SK-N-SH treated with all-trans-retinoic acid at 6 μM for 48 hours (cell line): ENCODE data around the gene PSORS1C1.

Experiments used
- ATAC-seq: fragments of 200-7000 bp; cut with Tn5 transposase; 3 replicates; pipeline ENCODE4 v1.9.1; 2020; ENCODE audit warnings: mild to moderate bottlenecking, moderate library complexity
- BACH2 ChIP-seq: fragments of 250-450 bp; sonication (Bioruptor Pico); IDR thresholded peaks from 2 replicates; pipeline ENCODE4 v1.9.0; 2021; ENCODE audit warnings: mild to moderate bottlenecking, borderline replicate concordance
- CSDC2 ChIP-seq: fragments of 250-450 bp; sonication (Bioruptor Pico); IDR thresholded peaks from 2 replicates; pipeline ENCODE4 v1.5.0; 2020; ENCODE audit warnings: mild to moderate bottlenecking, moderate library complexity
- ESRRG ChIP-seq: fragments of 250-450 bp; sonication (Bioruptor Pico); IDR thresholded peaks from 2 replicates; pipeline ENCODE4 v1.6.1; 2021; ENCODE audit warnings: mild to moderate bottlenecking
- GLIS3 ChIP-seq: fragments of 250-450 bp; sonication (Bioruptor Pico); IDR thresholded peaks from 2 replicates; pipeline ENCODE4 v1.5.0; 2020; ENCODE audit warnings: mild to moderate bottlenecking, moderate library complexity
- ISL1 ChIP-seq: fragments of 250-450 bp; sonication (Bioruptor Pico); IDR thresholded peaks from 2 replicates; pipeline ENCODE4 v2.1.2; 2022; ENCODE audit warnings: mild to moderate bottlenecking, moderate library complexity
- OSR1 ChIP-seq: fragments of 250-450 bp; sonication (Bioruptor Pico); IDR thresholded peaks from 2 replicates; pipeline ENCODE4 v1.8.0; 2022; ENCODE audit warnings: moderate library complexity, mild to moderate bottlenecking, inconsistent platforms
- PPARA ChIP-seq: fragments of 250-450 bp; sonication (Bioruptor Pico); IDR thresholded peaks from 2 replicates; pipeline ENCODE4 v1.5.0; 2020; ENCODE audit warnings: mild to moderate bottlenecking, borderline replicate concordance
- RARB ChIP-seq: fragments of 250-450 bp; sonication (Bioruptor Pico); IDR thresholded peaks from 2 replicates; pipeline ENCODE4 v1.8.0; 2021; ENCODE audit warnings: mild to moderate bottlenecking, moderate library complexity
- SNAI2 ChIP-seq: fragments of 250-450 bp; sonication (Bioruptor Pico); IDR thresholded peaks from 2 replicates; pipeline ENCODE4 v1.5.0; 2020; ENCODE audit warnings: mild to moderate bottlenecking, moderate library complexity
- TCF4 ChIP-seq: fragments of 250-450 bp; sonication (Bioruptor Pico); IDR thresholded peaks from 2 replicates; pipeline ENCODE4 v1.8.0; 2021; ENCODE audit warnings: mild to moderate bottlenecking, moderate library complexity, borderline replicate concordance
- TOX ChIP-seq: fragments of 250-450 bp; sonication (Bioruptor Pico); IDR thresholded peaks from 2 replicates; pipeline ENCODE4 v1.8.0; 2021; ENCODE audit warnings: mild to moderate bottlenecking, moderate library complexity, borderline replicate concordance
- ZC3H10 ChIP-seq: fragments of 250-450 bp; sonication (Bioruptor Pico); IDR thresholded peaks from 2 replicates; pipeline ENCODE4 v1.5.1; 2021; ENCODE audit warnings: mild to moderate bottlenecking, moderate library complexity
- ZFP3 ChIP-seq: fragments of 250-450 bp; sonication (Bioruptor Pico); IDR thresholded peaks from 2 replicates; pipeline ENCODE4 v1.5.0; 2020; ENCODE audit warnings: mild to moderate bottlenecking, moderate library complexity
- ZFP30 ChIP-seq: fragments of 450-650 bp; formaldehyde crosslinking; IDR thresholded peaks from 2 replicates; pipeline ENCODE4 v1.5.0; 2022; ENCODE audit warnings: mild to moderate bottlenecking, moderate library complexity
- ZNF565 ChIP-seq: fragments of 450-650 bp; formaldehyde crosslinking; conservative IDR thresholded peaks from 2 replicates; pipeline ENCODE4 v1.5.0; 2020; ENCODE audit warnings: low read depth, mild to moderate bottlenecking, moderate library complexity
- ZNF70 ChIP-seq: fragments of 450-650 bp; formaldehyde crosslinking; IDR thresholded peaks from 2 replicates; pipeline ENCODE4 v1.5.0; 2020; ENCODE audit warnings: mild to moderate bottlenecking, moderate library complexity
- ZNF8 ChIP-seq: fragments of 450-650 bp; formaldehyde crosslinking; IDR thresholded peaks from 2 replicates; pipeline ENCODE4 v1.5.0; 2020; ENCODE audit warnings: mild to moderate bottlenecking, moderate library complexity
- TF ChIP-seq, protein P1 (sequence below): fragments of 250-450 bp; sonication (Bioruptor Pico); IDR thresholded peaks from 2 replicates; pipeline ENCODE4 v1.5.1; 2020; ENCODE audit warnings: low read depth, mild to moderate bottlenecking, moderate library complexity
- TF ChIP-seq, protein P2 (sequence below): fragments of 250-450 bp; sonication (Bioruptor Pico); IDR thresholded peaks from 2 replicates; pipeline ENCODE4 v1.8.0; 2021; ENCODE audit warnings: low read depth, mild to moderate bottlenecking, moderate library complexity, borderline replicate concordance
- TF ChIP-seq, protein P3 (sequence below): fragments of 250-450 bp; sonication (Bioruptor Pico); IDR thresholded peaks from 2 replicates; pipeline ENCODE4 v1.8.0; 2020; ENCODE audit warnings: mild to moderate bottlenecking, moderate library complexity, borderline replicate concordance
- TF ChIP-seq, protein P4 (sequence below): fragments of 250-450 bp; sonication (Bioruptor Pico); IDR thresholded peaks from 2 replicates; pipeline ENCODE4 v1.5.0; 2020; ENCODE audit warnings: mild to moderate bottlenecking, moderate library complexity
- TF ChIP-seq, protein P5 (sequence below): fragments of 250-450 bp; sonication (Bioruptor Pico); IDR thresholded peaks from 2 replicates; pipeline ENCODE4 v1.5.1; 2021; ENCODE audit warnings: mild to moderate bottlenecking, moderate library complexity

Gene PSORS1C1

GRCh38 chr6:31140643-31141042 lies 26.0 kb downstream of the PSORS1C1 start (continued):
- TF ChIP-seq, protein P1, sequence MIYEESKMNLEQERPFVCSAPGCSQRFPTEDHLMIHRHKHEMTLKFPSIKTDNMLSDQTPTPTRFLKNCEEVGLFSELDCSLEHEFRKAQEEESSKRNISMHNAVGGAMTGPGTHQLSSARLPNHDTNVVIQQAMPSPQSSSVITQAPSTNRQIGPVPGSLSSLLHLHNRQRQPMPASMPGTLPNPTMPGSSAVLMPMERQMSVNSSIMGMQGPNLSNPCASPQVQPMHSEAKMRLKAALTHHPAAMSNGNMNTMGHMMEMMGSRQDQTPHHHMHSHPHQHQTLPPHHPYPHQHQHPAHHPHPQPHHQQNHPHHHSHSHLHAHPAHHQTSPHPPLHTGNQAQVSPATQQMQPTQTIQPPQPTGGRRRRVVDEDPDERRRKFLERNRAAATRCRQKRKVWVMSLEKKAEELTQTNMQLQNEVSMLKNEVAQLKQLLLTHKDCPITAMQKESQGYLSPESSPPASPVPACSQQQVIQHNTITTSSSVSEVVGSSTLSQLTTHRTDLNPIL (CRISPR knock-in tag), result no peak
- no peak for TF ChIP-seq ZFP30

DNA sequence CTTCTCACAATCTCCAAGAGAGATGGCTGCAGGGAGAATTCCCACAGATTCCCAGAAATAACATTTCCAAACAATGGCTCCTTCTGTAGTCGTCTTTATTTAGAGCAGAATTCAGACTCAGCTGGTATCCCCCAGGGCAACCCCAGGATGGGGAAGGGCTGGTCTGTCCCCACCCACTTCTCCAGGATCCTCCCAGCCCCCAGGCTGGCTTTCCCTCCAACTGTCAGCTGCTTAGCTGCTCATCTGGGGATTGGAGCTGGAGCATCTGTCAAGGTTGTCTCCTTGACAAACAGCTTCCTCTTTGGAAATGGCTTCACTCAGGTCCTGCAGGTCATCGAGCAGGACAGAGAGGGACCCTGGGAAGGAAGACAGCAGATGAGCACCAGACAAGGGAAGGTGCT lies 27.8 kb downstream of the PSORS1C1 start:
- TF ChIP-seq PPARA (CRISPR knock-in tag), result no peak
- TF ChIP-seq, protein P1 (CRISPR knock-in tag), result no peak
- no peak for TF ChIP-seq ZC3H10
- no peak for TF ChIP-seq ZFP3 (CRISPR knock-in tag)
- no peak for TF ChIP-seq ZFP30
- no peak for TF ChIP-seq SNAI2
- no peak for TF ChIP-seq TCF4
- no peak for TF ChIP-seq RARB (CRISPR knock-in tag)
- TF ChIP-seq CSDC2, result no peak
- TF ChIP-seq OSR1 (CRISPR knock-in tag), result no peak
- TF ChIP-seq, protein P2, sequence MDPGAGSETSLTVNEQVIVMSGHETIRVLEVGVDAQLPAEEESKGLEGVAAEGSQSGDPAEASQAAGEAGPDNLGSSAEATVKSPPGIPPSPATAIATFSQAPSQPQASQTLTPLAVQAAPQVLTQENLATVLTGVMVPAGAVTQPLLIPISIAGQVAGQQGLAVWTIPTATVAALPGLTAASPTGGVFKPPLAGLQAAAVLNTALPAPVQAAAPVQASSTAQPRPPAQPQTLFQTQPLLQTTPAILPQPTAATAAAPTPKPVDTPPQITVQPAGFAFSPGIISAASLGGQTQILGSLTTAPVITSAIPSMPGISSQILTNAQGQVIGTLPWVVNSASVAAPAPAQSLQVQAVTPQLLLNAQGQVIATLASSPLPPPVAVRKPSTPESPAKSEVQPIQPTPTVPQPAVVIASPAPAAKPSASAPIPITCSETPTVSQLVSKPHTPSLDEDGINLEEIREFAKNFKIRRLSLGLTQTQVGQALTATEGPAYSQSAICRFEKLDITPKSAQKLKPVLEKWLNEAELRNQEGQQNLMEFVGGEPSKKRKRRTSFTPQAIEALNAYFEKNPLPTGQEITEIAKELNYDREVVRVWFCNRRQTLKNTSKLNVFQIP (CRISPR knock-in tag), result no peak
- no peak for TF ChIP-seq TOX (CRISPR knock-in tag)
- TF ChIP-seq, protein P3, sequence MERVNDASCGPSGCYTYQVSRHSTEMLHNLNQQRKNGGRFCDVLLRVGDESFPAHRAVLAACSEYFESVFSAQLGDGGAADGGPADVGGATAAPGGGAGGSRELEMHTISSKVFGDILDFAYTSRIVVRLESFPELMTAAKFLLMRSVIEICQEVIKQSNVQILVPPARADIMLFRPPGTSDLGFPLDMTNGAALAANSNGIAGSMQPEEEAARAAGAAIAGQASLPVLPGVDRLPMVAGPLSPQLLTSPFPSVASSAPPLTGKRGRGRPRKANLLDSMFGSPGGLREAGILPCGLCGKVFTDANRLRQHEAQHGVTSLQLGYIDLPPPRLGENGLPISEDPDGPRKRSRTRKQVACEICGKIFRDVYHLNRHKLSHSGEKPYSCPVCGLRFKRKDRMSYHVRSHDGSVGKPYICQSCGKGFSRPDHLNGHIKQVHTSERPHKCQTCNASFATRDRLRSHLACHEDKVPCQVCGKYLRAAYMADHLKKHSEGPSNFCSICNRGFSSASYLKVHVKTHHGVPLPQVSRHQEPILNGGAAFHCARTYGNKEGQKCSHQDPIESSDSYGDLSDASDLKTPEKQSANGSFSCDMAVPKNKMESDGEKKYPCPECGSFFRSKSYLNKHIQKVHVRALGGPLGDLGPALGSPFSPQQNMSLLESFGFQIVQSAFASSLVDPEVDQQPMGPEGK, result no peak
- no peak for TF ChIP-seq BACH2 (CRISPR knock-in tag)
- TF ChIP-seq, protein P4, sequence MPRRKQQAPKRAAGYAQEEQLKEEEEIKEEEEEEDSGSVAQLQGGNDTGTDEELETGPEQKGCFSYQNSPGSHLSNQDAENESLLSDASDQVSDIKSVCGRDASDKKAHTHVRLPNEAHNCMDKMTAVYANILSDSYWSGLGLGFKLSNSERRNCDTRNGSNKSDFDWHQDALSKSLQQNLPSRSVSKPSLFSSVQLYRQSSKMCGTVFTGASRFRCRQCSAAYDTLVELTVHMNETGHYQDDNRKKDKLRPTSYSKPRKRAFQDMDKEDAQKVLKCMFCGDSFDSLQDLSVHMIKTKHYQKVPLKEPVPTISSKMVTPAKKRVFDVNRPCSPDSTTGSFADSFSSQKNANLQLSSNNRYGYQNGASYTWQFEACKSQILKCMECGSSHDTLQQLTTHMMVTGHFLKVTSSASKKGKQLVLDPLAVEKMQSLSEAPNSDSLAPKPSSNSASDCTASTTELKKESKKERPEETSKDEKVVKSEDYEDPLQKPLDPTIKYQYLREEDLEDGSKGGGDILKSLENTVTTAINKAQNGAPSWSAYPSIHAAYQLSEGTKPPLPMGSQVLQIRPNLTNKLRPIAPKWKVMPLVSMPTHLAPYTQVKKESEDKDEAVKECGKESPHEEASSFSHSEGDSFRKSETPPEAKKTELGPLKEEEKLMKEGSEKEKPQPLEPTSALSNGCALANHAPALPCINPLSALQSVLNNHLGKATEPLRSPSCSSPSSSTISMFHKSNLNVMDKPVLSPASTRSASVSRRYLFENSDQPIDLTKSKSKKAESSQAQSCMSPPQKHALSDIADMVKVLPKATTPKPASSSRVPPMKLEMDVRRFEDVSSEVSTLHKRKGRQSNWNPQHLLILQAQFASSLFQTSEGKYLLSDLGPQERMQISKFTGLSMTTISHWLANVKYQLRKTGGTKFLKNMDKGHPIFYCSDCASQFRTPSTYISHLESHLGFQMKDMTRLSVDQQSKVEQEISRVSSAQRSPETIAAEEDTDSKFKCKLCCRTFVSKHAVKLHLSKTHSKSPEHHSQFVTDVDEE (CRISPR knock-in tag), result no peak
- no peak for TF ChIP-seq ISL1 (CRISPR knock-in tag)
- no peak for TF ChIP-seq GLIS3 (CRISPR knock-in tag)
- TF ChIP-seq, protein P5, sequence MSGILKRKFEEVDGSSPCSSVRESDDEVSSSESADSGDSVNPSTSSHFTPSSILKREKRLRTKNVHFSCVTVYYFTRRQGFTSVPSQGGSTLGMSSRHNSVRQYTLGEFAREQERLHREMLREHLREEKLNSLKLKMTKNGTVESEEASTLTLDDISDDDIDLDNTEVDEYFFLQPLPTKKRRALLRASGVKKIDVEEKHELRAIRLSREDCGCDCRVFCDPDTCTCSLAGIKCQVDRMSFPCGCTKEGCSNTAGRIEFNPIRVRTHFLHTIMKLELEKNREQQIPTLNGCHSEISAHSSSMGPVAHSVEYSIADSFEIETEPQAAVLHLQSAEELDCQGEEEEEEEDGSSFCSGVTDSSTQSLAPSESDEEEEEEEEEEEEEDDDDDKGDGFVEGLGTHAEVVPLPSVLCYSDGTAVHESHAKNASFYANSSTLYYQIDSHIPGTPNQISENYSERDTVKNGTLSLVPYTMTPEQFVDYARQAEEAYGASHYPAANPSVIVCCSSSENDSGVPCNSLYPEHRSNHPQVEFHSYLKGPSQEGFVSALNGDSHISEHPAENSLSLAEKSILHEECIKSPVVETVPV (CRISPR knock-in tag), result no peak
- TF ChIP-seq ZNF8, result no peak
- no peak for TF ChIP-seq ZNF70
- no peak for ATAC-seq

- peak; percentile 80 for ATAC-seq
- TF ChIP-seq ZFP3 (CRISPR knock-in tag) (no peak), ZC3H10 (no peak), ZNF70 (no peak), ZNF565 (CRISPR knock-in tag) (no peak), CSDC2 (no peak), TOX (CRISPR knock-in tag) (no peak), ESRRG (CRISPR knock-in tag) (no peak)
- TF ChIP-seq, protein P2 (CRISPR knock-in tag), result no peak
- TF ChIP-seq, protein P1 (CRISPR knock-in tag), result no peak
- TF ChIP-seq, protein P3, result no peak
These were observed 28.5 kb downstream of the PSORS1C1 start for GRCh38 chr6:31143148-31143547.
